Body of pancreas (tissue), 4 donors: ENCODE measurements around the gene RNU5B-1. TPM values are rescaled to one million over a fixed set of nuclear protein-coding genes. Genes with fewer than 3 reads are reported as not detected.

Source experiments
- ATAC-seq: fragments of 150-250 bp; one replicate; pipeline ENCODE4 v1.9.1; 2016
- DNase-seq, 4 donors: peaks; one replicate each; pipeline ENCODE4 v3.0.0-alpha.2; 2019
- H3K27ac ChIP-seq, 4 donors: fragments of 200-600 bp; sonication (generic); 1 replicate in 3 of 4; 2 replicates in 1 of 4; pipeline versions ENCODE4 v1.5.1 to v1.6.1; 2016 to 2019; ENCODE audit warnings: mild to moderate bottlenecking in 1 of 4, mixed read lengths in 1 of 4, moderate library complexity in 1 of 4
- H3K27me3 ChIP-seq, 2 donors: fragments of 200-600 bp; sonication (generic); one replicate each; pipeline ENCODE4 v1.6.0; 2016; ENCODE audit warnings: mild to moderate bottlenecking in 1 of 2
- H3K36me3 ChIP-seq, 2 donors: fragments of 200-600 bp; sonication (generic); replicated peaks in 1 of 2; 2 replicates each; pipeline ENCODE4 v1.5.1; 2016; ENCODE audit warnings: low read depth in 2 of 2; ENCODE audit not compliant: insufficient read depth in 1 of 2
- H3K4me1 ChIP-seq: fragments of 200-600 bp; sonication (generic); one replicate; pipeline ENCODE4 v1.6.0; 2016
- H3K4me3 ChIP-seq, 2 donors: fragments of 200-600 bp; sonication (generic); 1 replicate in 1 of 2; 2 replicates in 1 of 2; pipeline ENCODE4 v1.5.1; 2016 to 2019
- H3K9me3 ChIP-seq, 3 donors: fragments of 200-600 bp; sonication (generic); 1 replicate in 2 of 3; 2 replicates in 1 of 3; pipeline ENCODE4 v1.5.1; 2016
- POLR2A ChIP-seq, 3 donors: fragments of 450-650 bp; IDR thresholded peaks; one replicate each; pipeline ENCODE4 v1.6.1; 2016; ENCODE audit warnings: antibody characterized with exemption in 3 of 3, mild to moderate bottlenecking in 2 of 3
- WGBS, 2 donors: methylation state at CpG; one replicate each; pipeline ENCODE4 v1.1.5; 2017; 5-methylcytosine and 5-hydroxymethylcytosine counted together
- intact Hi-C: fragments of 100-400 bp; cut with DNase I; formaldehyde crosslinking; loops from one replicate; pipeline ENCODE4 v1.15.1; 2023
- total RNA-seq, 2 donors: library from RNA; depleted of rRNA; stranded (reverse); fragments of >200 nt; gene quantifications; one replicate each; pipeline ENCODE4 v1.1.0, GENCODE V29; 2016
- TF ChIP-seq, protein P1 (sequence below), 7 experiments: fragments of 450-650 bp in 4 of 7; fragments of 200-600 bp in 3 of 7; sonication (generic) in 3 of 7; IDR thresholded peaks; one replicate each; pipeline ENCODE4 v1.5.1; 2016 to 2019; ENCODE audit warnings: antibody characterized with exemption in 7 of 7

RNU5B-1 gene
- not detected for total RNA-seq

DNA sequence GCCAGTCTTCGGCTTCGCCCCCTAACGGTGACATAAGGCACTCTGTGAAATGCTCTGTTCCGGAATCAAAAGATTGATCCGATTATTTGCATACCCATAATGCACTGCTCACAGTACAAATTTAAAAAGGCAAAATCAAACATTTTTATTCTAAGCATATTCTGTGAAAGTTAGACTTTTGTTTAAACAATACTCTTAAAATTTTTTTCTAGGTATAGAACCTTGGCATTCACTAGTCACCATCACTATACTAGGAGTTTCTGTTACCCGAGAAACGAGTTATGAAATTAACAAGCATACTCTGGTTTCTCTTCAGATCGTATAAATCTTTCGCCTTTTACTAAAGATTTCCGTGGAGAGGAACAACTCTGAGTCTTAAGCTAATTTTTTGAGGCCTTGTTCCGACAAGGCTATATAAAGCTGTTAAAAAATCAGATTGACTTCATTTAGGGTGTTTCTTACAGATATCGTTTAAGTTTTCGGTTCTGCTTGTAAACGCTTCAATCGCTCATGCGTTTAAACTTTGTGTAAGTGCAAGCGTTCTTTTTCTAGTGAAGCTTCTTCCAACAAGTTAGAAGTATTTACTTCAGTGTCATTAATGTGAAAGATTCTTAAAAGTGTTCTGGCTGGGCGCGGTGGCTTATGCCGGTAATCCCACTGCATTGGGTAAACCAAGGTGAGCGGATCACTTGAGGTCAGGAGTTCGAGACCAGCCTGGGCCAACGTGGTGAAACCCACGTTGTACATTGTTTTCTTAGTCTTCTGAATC lies at the start of gene RNU5B-1:
Gene RNU5B-1 (plus strand): TSS at position 297 of the 769 bp plus-strand sequence.
- Histone ChIP-seq H3K27me3 (no peaks in the 10 kb centered on the region), H3K4me1 (peaks cover 15% of the 10 kb centered on the region), H3K27ac (peak within 1 kb of the TSS; percentile 80 to 88 (median 86)), H3K36me3 (no peaks in the 10 kb centered on the region), H3K4me3 (peak within 1 kb of the TSS in 1 of 2 donors; percentile 1), H3K9me3 (no peaks in the 10 kb centered on the region)
- ATAC-seq (peak; percentile 89), DNase-seq (peak; percentile 81 to 86 (median 82))
- TF ChIP-seq POLR2A (IDR thresholded peaks at IDR 0.05) = peak; percentile 93 to 100 (median 100)
- TF ChIP-seq, protein P1, sequence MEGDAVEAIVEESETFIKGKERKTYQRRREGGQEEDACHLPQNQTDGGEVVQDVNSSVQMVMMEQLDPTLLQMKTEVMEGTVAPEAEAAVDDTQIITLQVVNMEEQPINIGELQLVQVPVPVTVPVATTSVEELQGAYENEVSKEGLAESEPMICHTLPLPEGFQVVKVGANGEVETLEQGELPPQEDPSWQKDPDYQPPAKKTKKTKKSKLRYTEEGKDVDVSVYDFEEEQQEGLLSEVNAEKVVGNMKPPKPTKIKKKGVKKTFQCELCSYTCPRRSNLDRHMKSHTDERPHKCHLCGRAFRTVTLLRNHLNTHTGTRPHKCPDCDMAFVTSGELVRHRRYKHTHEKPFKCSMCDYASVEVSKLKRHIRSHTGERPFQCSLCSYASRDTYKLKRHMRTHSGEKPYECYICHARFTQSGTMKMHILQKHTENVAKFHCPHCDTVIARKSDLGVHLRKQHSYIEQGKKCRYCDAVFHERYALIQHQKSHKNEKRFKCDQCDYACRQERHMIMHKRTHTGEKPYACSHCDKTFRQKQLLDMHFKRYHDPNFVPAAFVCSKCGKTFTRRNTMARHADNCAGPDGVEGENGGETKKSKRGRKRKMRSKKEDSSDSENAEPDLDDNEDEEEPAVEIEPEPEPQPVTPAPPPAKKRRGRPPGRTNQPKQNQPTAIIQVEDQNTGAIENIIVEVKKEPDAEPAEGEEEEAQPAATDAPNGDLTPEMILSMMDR (IDR thresholded peaks at IDR 0.05) = peak; percentile 57 to 97 (median 90)
- intact Hi-C loops = no loop called here
- WGBS, 2 donors = 1% methylated on average over 24 of the region's 24 CpGs

- TF ChIP-seq POLR2A (IDR thresholded peaks at IDR 0.05) = no peak
- TF ChIP-seq, protein P1 (IDR thresholded peaks at IDR 0.05) = no peak
- Histone ChIP-seq H3K27me3 (no peaks in the 10 kb centered on the region), H3K4me1 (peaks cover 5% of the 10 kb centered on the region), H3K36me3 (peaks cover 0 to 3% of the 10 kb centered on the region in 2 donors), H3K9me3 (no peaks in the 10 kb centered on the region), H3K4me3 (no peak overlapping the region), H3K27ac (no peak overlapping the region)
- ATAC-seq (no peak), DNase-seq (no peak)
- WGBS, 2 donors = 88 to 91% methylated on average over 1 of the region's 1 CpG
- intact Hi-C loops = no loop called here
Measured at GRCh38 chr15:65254758-65255157, 49.7 kb upstream of the RNU5B-1 start.

DNA sequence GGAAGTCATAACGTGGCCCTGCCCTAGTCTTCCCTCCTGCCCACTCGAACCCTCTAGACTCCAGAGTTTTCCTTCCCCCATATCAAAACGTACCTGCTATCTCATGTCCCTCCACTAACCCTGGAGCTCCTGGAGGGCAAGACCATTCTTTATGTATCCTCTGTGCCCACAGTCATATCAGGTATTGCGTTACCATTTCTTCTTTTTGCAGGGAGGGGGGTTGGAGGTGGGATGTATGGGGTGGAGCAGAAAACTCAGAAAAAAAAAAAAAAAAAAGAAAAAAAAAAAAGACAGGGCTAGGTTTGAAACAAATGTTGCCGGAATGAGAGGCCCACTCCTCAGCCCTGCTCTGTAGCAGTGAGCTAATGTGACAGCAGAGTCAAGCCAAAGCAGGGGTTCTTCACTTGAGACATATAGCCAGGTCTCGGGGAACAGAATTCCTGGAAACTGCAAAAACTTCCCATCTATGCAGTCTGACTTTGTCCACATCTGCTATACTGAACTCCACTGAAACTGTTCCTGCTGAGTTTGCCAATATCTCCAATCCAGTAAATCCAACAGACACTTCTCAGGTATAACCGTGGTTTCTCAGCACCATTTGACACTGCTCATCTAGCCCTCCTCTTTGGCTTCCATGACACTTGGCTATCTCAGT lies 48.9 kb upstream of the RNU5B-1 start:
- 91 to 92% methylated on average over 7 of the region's 7 CpGs for WGBS, 2 donors
- intact Hi-C loops = no loop called here
- Histone ChIP-seq H3K27me3 (no peaks in the 10 kb centered on the region), H3K4me1 (peaks cover 5% of the 10 kb centered on the region), H3K27ac (no peak overlapping the region), H3K4me3 (no peak overlapping the region), H3K9me3 (no peaks in the 10 kb centered on the region), H3K36me3 (peaks cover 0 to 3% of the 10 kb centered on the region in 2 donors)
- DNase-seq = no peak
- TF ChIP-seq POLR2A (IDR thresholded peaks at IDR 0.05) = no peak
- TF ChIP-seq, protein P1 (IDR thresholded peaks at IDR 0.05) = no peak
- ATAC-seq = no peak

DNA sequence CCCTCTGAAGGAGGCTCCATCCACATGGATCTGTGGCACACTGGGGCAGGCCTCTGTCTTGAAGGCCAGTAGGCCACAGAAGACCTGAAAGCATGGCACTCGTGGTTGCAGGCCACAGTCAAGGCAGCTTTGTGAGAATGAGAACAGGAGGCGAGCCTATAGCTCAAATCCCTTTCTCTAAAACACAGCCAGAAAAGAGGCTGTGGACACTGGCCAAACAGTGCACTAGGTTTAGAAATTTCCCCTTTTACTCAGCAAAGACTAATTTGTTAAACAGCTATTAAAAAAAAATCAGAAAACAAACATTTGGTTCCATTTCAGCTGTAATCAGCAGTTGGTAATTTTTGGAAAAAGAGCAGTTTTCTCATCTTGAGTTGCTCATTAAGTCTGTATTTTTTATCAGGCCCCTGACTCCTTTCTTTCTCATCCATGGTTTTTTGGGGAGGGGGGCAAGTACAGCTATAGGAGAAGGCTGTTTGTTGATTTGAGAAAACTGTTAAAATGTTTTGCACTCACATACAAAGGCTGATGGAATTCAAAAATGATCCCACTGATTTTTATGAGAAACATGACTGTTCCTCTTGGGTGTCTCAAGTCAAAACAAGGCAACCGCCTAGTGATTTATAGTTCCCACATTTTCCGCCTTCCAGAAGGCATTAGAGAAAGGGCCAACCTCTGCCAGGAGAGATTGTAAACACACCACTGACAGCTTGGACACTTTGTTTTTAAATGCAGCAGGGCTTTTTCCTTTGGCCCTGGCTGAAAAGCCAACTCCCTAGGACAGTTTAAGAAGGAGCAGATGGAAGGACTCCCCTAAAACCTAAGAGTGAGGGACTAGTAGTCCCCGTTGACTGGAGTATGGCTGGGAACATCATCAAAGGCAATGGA lies 45.9 kb upstream of the RNU5B-1 start:
- intact Hi-C loops = no loop called here

More for the DNA sequence above, 45.9 kb upstream of the RNU5B-1 start:
- peaks cover 5% of the 10 kb centered on the region for H3K4me1 ChIP-seq
- DNase-seq (no peak), ATAC-seq (no peak)
- 79% methylated on average over 5 of the region's 5 CpGs for WGBS, 2 donors
- no peak for TF ChIP-seq POLR2A (IDR thresholded peaks at IDR 0.05)
- TF ChIP-seq, protein P1 (IDR thresholded peaks at IDR 0.05) = no peak
- H3K4me3 ChIP-seq = no peak overlapping the region
- no peaks in the 10 kb centered on the region for H3K27me3 ChIP-seq
- H3K36me3 ChIP-seq = peaks cover 0 to 3% of the 10 kb centered on the region in 2 donors
- no peaks in the 10 kb centered on the region for H3K9me3 ChIP-seq
- no peak overlapping the region for H3K27ac ChIP-seq
